A673 (cell line): Measurements from ENCODE around the gene EXOC6B.

Experiments
- CTCF ChIP-seq: fragments of 300-800, 200-600 bp; sonication (generic); conservative IDR thresholded peaks from 2 replicates; pipeline ENCODE4 v1.5.1; 2017; ENCODE audit warnings: low read depth, mild to moderate bottlenecking, antibody characterized with exemption, low read length, moderate library complexity, mixed read lengths
- EZH2 ChIP-seq: fragments of 200-600 bp; sonication (generic); IDR thresholded peaks from 2 replicates; pipeline ENCODE4 v1.6.1; 2017; ENCODE audit warnings: borderline replicate concordance, low read depth, mild to moderate bottlenecking, mixed read lengths, antibody characterized with exemption, low read length; ENCODE audit not compliant: poor library complexity, severe bottlenecking

GRCh38 chr2:72127401-72128058 lies 698.3 kb downstream of the EXOC6B start:
- TF ChIP-seq CTCF: no peak
- TF ChIP-seq EZH2: no peak
